GM12873 (cell line): Measurements from ENCODE around the gene BCL7A.
A peak's percentile ranks its signal among the peaks of the same experiment; 100 is the strongest.

Experiments used
- TF ChIP-seq, protein P1 (sequence below): IDR thresholded peaks from 2 replicates; pipeline ENCODE4 v1.5.1; 2012; ENCODE audit warnings: low read depth, mild to moderate bottlenecking, moderate library complexity, low read length, control low read depth; ENCODE audit not compliant: insufficient read depth; ENCODE audit errors: missing control alignments

BCL7A gene

DNA sequence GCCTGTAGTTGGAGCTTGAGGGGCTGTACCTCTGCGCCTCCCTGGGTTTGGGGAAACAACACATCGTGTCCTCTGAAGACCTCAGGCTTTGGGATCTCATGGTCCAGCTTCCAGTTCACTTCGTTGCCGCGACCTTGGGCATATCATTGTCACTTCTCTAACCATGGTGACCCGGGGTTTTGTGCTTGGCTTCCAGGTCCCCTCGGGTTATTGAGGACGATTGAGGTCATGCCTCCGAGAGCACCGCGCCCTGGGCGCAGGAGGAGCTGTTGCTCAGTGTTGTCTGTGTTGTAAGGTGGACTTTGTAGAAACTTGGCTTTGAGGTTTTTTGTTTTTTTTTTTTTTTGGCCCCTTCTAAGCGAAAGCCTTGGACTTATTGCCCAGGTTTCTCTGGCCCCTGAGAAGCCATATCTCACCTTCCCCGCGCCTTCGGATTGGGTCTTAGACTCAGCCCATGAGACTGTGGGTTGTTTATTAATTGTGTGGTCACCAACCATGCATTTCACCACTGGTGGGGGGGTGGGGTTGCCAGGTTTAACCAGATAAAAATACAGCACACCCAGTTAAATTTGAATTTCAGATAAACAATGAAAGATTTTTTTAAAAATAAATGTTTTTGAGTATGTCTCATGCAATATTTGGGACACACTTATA is 2.6 kb downstream of the BCL7A start:
- TF ChIP-seq, protein P1, sequence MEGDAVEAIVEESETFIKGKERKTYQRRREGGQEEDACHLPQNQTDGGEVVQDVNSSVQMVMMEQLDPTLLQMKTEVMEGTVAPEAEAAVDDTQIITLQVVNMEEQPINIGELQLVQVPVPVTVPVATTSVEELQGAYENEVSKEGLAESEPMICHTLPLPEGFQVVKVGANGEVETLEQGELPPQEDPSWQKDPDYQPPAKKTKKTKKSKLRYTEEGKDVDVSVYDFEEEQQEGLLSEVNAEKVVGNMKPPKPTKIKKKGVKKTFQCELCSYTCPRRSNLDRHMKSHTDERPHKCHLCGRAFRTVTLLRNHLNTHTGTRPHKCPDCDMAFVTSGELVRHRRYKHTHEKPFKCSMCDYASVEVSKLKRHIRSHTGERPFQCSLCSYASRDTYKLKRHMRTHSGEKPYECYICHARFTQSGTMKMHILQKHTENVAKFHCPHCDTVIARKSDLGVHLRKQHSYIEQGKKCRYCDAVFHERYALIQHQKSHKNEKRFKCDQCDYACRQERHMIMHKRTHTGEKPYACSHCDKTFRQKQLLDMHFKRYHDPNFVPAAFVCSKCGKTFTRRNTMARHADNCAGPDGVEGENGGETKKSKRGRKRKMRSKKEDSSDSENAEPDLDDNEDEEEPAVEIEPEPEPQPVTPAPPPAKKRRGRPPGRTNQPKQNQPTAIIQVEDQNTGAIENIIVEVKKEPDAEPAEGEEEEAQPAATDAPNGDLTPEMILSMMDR = no peak

DNA sequence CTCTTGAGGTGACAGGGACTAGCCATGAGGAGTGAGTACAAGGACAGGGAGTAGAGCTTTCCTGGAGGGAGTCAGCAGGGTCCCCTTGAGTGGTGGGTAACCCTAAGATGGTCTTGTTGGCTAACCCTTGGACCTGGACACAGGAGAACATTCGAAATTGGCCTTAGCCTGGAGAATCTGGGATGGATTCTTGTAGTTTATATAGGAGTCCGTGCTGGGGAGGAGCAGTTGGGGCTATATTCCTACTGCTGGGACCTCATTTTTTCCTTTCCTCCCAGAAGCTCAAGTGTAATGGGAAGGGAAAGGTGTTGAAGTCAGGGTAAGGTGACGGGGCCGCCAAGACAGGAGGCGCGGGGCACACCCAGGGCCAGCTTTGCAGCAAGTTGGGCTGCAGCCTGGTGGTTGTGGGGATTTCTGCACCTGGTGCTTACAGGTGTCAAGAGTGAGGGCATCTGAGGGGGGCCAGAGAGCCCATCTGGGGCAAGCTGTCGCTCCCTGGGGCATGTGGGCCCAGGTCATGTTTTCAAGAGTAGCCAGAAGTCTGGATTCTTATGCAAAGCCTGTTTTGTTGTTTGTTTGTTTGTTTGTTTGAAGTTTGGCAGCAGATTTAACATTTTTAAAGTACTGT is 5.1 kb downstream of the BCL7A start:
- TF ChIP-seq, protein P1 = peak; percentile 18

DNA sequence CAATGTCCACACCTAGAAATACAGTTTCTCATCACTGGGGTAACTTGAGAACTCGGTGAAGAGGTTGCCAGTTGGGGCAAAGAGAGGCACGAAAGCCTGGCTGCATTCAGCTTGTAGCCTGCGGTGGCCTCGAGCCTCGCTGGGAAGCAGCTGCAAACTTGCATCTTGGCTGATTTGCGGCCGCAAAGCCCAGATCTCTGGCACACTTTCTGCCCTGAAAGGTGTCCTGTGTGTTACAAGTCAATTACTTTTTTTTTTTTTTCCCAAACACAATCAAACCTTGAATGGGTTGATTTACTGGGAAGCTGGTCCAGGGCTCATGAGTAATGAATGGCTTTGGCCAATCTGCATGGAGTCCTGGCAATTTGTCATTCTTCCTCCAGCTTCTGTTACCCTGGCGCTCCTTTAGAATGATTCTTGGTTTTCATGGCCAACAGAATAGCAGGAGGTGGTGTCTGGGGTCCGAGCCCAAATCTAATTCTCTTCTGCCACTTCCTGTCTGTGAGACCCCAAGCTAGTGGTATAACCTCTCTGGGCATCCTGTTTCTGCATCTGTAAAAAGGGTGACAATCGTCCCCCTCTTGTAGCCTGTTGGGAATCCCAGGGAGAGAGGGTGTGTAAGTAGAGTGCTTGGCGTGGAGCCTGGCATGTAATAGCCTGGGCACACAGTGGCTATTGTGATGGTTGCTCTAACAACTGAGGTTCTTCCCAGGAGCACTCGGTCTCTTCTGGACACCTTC is 6.7 kb downstream of the BCL7A start:
- TF ChIP-seq, protein P1 = no peak

DNA sequence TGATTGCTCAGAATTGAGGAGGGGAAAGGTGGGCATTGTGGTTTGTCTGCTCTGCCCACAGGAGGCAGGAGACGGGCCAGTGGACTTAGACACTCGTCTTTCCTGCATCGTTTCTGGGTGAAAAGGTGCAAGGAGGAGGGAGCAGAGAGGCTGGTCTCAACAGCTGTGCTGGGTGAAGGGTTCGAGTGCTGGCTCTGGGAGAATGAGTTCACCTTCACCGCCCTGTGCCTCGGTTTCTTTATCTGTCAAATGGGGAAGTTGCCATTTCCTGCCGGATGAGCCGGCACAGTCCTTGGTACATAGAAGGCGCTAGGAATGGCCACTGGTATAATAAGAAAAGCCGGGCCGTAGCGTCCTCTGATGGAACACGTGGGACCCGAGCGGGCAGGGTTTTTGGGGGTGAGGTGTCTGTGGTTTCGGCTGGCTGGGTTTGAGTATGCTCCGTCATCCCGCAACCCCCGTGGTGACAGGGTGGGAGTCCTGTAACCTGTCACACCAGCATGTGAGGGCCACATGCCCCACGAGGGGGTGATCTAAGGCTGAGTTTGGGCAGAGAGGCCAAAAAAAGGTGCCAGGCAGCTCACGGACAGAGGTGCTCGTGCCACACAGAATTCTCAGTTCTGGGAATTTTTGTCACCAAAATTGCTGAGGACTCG is 7.3 kb downstream of the BCL7A start:
- TF ChIP-seq, protein P1 = peak; percentile 47

DNA sequence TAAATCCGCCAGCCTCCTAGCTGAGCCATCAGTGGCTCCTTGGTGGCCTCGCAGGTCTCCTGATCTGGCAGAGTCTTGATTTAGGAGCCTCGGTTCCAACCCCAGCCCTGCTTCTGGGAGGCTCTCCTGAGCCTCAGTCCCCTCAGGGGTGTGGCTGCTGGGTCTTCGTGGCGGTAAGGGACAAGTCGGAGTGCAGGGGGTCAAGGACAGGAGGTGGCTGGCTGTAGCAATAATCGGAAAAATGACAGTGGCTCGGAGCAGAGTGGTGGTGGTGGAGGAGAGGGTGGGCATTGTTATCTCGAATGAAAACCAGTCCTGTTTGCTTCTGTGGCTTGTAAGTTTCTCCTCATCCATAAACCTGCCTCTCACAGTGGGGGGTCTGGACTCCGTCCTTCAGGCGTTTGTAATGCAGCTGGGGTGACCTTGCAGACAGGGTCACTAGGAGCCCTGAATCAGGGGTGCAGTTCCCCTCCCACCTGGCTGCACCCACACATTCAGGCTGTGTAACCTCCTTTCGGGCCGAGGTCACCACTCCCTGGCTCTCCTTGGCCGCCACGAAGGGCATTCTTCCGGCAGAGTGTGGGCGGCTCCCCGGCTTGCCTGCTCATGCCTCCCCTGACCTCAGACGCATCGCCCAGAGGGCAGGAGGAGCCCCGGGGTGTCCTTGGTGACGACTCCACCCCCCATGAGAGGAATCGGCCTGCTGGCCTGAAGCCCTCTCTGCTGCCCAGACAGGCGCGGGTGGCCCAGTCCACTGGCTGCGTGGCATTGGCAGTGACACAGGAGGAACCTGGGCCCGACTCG is 8.1 kb downstream of the BCL7A start:
- TF ChIP-seq, protein P1 = no peak

DNA sequence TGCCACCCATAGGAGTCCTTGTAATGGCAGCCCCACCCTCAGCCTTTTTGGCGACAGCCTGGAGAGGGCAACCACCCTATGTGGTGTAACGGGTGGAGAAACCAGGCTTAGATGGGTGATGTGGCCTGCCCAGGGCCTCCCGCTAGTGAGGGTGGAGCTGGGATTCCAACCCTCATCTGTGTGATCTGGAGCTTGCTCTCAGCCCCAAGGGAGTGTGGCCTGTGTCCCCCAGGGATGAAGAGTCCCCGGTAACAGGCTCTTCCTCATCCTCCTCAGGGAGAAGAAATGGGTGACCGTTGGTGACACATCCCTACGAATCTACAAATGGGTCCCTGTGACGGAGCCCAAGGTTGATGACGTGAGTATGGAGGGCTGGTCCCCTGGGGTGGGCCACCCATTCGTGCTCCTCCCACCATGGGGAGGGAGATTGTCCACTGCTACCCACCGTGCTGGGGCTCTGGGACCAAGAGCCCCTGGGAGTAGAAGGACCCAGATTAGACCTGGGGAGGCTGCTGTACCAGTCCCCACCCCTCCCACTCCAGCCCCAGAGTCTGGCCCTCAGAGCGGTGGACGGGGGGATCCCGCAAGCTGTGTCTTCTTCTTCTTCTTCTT is 8.8 kb downstream of the BCL7A start:
- TF ChIP-seq, protein P1 = no peak
